ENCODE measurements around the gene ZNF100.
"Not testable (repeated sequence)": the region's sequence is repeated elsewhere in the genome, so short reads cannot be mapped to it uniquely, and the experiment has no call there.

ZNF100 gene

DNA sequence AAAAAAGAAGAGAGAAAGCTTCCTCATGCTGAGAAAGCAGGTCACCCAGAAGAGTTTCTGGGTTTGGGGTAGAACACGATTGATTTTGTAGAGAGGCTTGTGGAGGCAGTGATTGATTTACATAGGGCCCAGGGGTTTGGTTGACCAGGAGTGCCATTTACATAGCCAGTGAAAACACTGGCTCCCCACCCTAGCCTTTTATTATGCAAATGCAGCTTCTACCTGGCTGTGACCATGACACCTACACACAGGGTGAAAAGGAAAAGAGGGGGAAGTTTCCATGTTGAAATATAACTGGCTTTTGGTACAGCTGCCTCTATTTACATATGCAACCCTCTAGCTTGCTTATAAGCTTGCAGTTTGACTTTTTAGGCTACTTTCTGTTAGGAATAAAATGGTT, 62.0 kb downstream of the ZNF100 start:
- DNase-seq (ENCODE audit: low read depth in 1 of 2, low spot score in 1 of 2): no peak

DNA sequence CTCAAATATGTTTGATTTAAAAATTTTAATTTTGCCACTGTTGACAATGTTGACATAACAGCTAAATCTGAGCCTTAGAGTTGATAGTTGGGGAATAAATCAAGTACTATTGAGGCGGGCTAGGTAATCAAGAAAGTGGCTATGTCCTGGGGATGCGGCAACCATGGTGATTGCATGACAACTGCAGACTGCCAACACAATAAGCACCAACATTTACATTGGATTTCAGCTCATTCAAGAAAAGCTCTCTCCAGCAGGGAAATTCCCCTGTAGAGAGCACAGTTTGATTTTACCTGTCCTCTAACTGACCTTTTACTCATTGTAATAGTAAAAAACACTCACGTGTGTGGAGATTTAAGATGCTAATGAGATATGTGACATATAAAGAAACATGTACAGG, 63.1 kb downstream of the ZNF100 start:
- DNase-seq (ENCODE audit: low read depth in 1 of 2, low spot score in 1 of 2): no peak

DNA sequence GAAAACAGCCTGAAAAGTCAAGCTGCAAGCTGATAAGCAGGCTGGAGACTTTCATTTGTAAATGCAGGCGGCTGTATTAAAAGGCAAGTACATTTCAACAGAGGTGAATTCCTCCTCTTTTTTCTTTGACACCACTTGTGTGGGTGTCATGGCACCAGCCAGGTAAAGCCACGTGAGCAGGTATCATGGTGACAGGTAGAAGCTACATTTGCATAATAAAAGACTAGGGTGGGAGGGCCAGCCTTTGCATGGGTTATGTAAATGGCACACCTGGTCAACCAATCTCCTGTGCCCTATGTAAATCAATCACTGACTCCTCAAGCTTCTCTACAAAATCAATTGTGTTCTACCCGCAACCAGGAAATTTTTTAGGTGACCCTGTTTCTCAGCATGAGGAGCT, 68.2 kb downstream of the ZNF100 start:
- DNase-seq (ENCODE audit: low read depth in 1 of 2, low spot score in 1 of 2): no peak

DNA sequence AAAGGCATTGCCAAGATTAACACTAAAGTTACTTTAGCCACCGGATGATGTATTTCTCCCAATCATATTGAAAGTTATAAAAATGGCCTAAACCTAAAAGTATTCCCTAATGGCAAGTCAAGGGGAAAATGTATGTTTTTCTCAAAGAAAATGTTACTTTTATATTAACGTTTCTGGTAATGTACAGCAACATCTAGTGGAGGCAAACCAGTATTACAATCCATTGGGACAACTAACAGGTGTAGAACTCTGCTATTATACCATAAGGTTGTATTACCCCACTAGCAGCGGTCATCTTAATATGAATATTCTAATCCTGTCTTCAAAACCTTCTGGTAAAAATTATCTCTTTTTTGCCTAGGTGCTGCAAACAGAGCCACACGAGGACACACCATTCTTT, 69.2 kb downstream of the ZNF100 start:
- DNase-seq (ENCODE audit: low read depth in 1 of 2, low spot score in 1 of 2): peak in 1 of 2 donors; percentile 11

DNA sequence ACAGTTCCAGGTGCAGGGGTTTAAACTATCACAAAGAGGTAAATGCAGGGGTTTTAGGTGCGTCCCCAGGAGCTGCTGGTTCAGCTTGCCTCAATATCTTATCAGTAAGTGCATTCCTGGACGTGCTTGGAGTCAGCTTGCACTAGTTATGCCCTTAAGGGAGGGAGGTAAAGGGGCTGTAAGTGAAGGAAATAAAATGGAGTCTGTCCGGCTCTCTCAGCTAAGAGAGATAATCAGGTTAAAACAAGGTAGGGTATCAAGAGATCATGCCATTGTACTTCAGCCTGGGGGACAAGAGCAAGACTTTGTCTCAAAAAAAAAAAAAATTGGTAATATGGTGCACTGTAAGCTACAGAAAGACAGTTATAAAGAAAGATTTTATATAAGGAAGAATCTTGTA, 69.7 kb downstream of the ZNF100 start:
- DNase-seq (ENCODE audit: low read depth in 1 of 2, low spot score in 1 of 2): no peak

DNA sequence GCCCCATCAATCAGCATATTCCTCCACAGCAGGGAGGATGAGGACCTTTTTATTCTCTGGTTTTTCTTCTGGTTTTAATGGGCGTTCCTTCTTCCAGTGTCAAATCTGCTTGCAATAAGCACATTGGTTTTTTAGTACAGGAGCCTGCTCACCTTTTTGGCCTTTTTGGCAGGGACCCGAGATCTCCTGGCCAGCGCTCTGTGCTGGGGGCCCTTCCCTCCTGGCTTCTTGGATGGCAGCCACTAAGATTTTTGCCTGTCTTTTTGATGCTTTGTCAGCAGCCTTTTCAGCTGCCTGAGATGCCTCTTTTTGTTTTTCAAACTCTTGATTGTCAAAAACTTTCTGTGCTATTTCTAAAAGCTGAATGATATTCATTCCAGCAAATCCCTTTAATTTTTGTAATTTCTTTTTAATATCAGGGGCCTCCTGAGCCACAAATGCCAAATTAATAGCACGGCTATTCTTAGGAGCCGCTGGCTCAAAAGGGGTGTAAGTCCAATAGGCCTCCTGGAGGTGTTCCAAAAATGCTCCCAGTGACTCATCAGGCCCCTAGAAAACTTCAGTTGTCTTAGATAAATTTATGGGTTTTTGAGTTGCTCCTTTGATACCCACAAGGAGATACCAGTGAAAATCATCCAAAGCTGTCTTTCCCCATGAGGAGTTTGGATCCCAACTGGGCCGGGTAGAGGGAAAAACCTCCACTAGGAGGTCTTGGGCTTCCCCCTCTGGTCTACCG, 73.0 kb downstream of the ZNF100 start:
- no peak for DNase-seq (ENCODE audit: low read depth in 1 of 2, low spot score in 1 of 2)

DNA sequence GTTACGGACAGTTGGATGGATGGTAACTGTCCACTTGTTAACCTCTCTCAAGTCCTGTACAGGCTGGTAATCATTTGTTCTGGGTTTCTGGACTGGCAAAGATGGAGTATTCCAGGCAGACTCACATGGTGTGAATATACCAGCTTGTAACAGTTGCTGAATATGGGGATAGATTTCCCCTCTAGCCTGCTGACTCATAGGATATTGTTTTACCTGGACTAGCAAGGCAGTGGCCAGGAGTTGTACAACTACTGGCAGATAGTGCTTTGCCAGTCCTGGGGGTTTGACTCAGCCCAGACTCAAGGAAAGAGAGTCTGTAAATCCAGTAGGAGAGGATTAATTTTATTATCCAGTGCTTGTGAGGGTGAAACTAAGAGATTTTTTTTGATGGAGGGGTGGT, 74.0 kb downstream of the ZNF100 start:
- no peak for DNase-seq (ENCODE audit: low read depth in 1 of 2, low spot score in 1 of 2)

DNA sequence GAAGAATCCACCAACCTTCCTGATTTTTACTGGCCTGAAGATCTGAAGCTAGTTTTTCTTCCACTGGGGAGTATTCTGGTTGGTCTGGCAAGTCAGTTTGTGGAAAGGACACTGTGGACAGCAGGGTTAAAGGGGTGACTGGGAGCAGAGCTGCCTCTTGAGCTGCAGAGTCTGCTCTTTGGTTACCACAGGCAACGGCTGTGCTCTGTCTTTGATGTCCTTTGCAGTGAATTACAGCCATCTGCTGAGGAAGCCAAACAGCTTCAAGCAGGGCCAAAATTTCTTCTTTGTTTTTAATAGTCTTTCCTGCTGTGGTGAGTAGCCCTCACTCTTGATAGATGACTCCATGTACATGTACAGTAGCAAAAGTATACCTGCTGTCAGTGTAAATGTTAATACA, 75.7 kb downstream of the ZNF100 start:
- DNase-seq (ENCODE audit: low read depth in 1 of 2, low spot score in 1 of 2): no peak

DNA sequence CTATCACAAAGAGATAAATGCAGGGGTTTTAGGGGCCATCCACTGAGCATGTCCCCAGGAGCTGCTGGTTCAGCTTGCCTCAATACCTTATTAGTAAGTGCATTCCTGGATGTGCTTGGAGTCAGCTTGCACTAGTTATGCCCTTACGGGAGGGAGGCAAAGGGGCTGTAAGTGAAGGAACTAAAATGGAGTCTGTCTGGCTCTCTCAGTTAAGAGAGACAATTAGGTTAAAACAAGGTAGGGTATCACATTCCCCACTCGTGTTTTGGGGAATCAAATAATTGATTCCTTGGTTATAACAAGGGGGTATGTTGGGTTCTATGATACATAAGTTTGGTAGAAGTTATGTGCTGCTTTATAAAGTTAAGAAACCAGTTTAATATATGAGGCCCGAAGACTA, 78.9 kb downstream of the ZNF100 start:
- no peak for DNase-seq (ENCODE audit: low read depth in 1 of 2, low spot score in 1 of 2)

DNA sequence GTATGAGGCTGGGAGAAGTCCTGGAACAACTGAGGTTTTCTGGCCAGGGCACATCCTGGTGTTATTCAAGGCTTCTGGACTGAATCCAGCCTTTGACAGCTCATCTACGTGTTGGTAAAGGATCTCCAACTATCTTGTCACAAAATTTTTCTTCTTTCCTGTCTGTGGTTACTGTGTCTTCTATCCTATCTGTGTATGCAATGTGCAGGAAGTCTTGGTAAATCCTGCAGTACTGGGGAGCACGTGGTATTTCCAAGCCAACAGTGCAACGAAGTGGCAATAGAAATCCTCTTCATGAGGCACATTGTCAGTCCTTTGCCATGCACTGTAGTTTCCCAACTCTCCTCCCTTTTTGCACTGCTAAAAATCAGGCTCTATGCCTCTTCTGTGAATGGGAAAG, 86.7 kb downstream of the ZNF100 start:
- no peak for DNase-seq (ENCODE audit: low read depth in 1 of 2, low spot score in 1 of 2)

DNA sequence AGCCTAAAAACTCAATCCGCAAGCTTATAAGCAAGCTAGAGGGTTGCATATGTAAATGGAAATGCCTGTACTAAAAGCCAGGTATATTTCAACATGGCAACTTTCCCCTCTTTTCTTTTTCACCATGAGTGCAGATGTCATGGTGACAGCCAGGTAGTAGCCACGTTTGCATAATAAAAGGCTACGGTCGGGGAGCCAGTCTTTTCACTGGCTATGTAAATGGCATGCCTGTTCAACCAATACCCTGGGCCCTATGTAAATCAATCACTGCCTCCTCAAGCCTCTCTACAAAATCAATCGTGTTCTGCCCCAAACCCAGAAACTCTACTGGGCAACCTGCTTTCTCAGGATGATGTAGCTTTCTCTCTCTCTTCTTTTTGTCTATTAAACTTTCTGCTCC, 87.4 kb downstream of the ZNF100 start:
- DNase-seq (ENCODE audit: low read depth in 1 of 2, low spot score in 1 of 2): no peak

DNA sequence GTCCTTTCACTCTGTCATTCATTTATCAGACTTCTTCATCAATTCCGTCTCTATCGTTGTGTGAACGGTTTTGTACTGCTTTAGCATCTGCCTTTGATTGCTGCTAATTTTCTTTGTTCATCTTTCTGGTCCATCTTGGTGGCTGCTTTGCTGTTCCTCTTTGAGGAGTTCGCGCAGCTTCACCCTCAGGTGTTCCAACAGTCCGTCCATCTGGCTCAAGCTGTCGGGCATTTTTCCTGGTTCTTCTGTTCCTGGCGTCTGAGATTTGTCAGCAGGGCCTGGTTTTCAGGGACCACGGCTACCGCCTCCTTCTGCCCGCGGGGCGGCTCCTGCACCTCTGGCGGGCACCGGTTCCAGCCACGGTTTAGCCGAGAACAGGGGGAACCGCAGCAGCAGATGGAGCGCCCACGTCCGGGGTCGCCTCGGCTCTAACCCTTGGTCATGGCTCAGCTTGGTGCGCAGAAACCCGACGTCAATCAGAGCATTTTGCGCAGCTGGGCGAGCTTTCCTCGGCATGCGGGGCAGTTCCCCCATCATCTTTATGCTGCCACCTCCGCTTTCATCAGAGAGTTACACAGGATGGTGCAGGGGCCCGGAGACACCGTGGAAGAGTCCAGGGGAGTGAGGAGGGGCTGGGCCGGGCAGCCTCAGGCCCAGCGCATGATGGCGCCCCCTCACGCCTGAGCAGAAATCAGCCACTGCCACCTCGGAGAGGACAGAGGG, 89.5 kb downstream of the ZNF100 start:
- DNase-seq (ENCODE audit: low read depth in 1 of 2, low spot score in 1 of 2): no peak

DNA sequence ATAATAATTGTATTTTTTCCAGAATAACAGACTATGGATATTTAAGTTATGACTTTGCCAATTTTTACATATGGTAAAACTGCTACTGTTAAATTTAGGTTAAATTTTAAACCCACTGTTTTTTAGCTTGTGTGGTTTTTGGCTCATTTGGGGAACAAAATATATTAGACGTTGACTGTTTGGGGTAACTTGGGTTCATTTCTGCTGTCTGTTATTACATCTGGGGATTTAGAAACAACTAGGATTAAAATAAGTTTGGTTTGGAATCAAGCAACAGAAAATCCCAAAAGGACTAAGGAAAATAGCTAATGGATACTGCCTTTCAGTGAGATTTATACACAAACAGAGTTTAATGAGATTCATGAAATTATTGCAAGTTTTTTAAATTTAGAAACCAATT, 92.9 kb downstream of the ZNF100 start:
- DNase-seq (ENCODE audit: low read depth in 1 of 2, low spot score in 1 of 2): no peak

DNA sequence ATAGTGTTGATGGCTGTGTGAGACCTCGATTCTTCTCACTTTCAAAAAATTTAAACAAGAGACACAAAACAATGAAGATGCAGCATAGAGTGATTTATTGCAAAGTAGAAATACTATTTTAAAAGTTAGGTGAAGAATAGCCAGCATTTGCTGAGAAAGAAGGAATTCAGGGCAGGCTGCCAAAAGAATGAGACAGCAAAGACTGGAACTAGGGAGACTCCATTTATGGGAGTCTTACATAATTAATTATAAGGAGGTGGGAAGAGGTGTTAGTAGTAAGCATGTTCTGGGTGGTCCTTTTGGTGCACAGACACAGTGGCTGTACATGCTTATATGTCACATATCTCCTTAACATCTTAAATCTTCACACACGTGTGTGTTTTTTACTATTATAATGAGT, 93.9 kb downstream of the ZNF100 start:
- DNase-seq (ENCODE audit: low read depth in 1 of 2, low spot score in 1 of 2): not testable (repeated sequence)
